Right kidney (tissue), 1 donor: Measurements from ENCODE around the gene GALNT17.

Experiments used
- DNase-seq: peaks from one replicate; pipeline ENCODE4 v3.0.0-alpha.2; 2016

The GALNT17 gene

DNA sequence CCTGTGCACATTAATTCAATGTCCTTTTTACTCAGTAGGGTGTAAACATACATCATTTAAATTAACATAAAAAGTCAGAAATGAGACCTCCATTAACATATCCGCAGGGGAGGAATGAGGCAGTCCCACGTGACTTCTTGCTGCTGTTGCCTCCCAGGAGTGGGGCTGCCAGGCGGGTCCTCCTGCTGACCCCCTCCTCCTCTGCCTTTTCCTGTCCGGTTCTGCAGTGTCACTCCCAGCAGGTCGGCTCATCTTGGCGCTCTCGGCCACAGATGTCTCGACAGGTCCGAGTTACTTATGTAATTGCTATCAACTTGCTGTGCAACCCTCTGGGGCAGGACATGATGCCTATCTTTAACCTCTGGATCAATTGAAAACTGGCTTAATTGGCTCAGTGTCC is 329.6 kb downstream of the GALNT17 start:
- no peak for DNase-seq

DNA sequence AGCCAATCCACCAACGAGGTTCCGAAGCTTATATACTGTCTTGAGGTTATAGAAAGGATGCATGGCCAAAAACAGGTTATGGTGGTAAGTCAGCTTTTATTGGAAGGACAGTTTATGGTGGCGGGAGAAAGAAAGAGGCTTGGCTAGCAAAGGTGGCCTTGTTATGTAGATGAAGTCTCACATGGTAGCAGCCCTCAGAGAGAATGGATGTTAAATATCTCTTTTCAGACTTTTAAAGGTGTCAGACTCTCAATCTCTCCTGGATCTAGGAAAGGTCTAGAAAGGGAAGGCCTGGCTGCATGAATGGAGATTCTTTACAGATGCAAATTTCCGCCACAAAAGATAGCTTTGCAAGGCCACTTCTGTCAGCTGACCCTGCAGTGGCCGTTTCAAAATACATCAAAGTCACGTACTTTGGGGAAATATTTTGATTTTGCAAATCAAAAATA is 333.8 kb downstream of the GALNT17 start:
- no peak for DNase-seq

DNA sequence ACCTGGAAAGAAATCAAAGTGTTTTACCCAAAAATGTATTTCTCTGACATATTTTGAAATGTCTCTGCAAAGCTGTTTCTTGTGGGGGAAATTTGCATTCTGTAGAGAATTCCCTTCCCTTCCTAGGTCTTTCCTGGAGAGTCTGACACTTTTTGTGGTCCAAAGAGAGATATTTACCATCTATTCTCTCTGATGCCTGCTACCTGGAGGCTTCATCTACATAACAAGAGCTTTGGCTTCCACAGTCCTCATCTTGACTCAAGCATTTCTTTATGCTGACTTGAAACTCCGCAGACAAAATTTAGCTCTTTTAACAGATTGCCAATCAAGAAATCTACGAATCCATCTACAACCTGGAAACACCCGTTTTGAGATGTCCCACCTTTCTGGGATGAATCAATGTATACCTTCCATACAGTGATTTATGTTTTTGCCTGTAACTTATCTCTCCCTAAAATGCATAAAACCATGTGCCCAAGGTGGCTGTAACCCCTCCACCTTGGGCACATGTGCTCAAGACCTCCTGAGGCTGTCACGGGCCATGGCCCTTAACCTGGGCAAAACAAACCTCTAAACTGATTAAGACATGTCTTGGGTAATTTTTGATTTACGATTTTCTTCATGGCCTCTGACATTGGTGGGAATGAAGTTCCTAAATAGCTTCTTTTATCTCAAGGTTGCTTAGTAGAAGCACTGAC is 334.7 kb downstream of the GALNT17 start:
- DNase-seq = no peak

DNA sequence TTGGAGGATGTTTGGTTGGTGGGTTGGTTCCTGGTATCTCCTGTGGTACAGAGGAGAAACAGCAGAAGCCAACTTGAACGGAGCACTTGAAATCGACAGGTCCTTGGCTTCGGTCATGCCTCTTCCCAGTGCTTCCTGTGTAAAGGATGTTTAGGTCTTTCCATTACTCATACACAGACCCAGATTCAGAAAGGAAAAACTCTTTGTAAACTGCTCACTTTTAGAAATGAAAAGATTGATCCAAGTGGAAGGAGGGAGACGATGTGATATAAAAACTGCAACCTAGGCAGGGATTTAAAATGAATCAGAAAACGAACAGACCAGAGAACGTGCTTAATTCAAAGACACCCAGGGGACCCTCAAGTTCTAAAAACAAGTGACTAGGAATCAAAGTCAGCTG is 338.4 kb downstream of the GALNT17 start:
- no peak for DNase-seq

DNA sequence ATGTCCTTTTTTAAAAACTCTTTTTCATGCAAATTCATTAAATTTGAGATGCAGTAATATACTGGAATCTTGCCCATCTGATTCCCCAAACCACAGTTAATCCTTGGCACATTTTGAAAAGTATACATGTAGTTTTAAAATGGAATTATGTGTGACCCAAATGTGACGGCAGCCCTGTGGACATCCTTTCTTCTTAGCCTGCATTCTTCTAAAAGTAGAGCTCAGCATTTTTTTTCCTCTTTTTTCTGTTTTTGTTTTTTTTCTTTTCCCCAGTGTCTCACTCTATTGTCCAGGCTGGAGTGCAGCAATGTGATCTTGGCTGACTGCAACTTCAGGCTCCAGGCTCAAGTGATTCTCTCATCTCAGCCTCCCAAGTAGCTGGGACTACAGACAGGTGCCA is 338.9 kb downstream of the GALNT17 start:
- DNase-seq = no peak

DNA sequence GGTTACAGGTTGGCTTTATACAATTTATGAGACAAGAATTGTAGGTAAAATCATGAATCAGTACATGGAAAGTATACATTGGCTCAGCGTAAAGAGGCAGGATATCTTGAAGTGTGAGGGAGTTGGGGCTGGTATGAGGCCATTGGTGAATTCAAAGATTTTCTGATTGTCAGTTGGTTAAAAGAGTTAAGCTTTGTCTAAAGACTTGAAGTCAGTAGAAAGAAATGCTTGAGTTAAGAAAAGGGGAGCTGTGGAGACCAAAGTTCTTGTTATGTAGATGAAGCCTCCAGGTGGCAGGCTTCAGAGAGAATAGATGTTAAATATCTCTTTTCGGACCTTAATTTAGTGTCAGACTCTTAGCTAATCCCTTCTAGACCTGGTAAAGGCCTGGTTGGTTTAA is 341.0 kb downstream of the GALNT17 start:
- no peak for DNase-seq

DNA sequence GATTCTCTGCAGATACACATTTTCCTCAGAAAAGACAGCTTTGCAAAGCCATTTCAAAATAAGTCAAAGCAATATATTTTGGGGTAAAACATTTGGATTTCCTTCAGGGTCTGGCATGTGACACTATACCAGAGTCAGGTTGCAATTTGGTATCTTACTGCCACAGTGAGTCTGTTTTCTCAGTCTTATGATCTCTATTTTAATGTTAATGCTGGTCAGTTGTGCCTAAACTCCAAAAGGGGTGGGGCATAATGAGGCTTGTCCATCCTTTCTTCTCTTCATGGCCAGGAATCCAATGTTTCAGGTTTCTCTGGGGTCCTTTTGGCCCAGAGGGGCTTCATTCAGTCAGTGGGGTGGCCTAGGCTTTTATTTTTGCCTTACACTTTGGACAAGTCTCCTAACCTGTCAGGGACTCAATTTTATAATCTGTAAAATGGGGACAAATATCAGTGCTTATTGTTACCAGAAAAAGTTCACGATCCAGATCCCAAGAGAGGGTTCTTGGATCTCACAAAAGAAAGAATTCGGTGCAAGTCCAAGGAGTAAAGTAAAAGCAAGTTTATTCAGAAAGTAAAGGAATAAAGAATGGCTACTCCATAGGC is 341.5 kb downstream of the GALNT17 start:
- no peak for DNase-seq

DNA sequence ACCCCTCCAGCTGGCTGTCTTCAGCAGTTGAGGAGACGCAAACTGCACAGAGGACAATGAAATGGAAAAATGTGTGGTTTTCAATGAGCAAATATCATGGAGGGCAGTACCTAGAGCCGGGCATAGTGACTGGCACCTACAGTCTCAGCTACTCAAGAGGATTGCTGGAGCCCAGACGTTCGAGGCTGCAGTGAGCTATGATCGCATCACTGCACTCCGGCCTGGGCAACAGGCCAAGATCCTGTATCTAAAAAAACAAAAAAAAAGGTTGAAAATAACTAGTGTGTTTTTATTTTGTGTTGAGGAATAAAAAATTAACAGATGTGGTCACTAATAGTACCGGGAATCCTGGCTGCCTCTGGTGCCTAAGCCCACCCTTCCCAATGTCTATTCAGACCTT is 345.5 kb downstream of the GALNT17 start:
- DNase-seq = no peak

DNA sequence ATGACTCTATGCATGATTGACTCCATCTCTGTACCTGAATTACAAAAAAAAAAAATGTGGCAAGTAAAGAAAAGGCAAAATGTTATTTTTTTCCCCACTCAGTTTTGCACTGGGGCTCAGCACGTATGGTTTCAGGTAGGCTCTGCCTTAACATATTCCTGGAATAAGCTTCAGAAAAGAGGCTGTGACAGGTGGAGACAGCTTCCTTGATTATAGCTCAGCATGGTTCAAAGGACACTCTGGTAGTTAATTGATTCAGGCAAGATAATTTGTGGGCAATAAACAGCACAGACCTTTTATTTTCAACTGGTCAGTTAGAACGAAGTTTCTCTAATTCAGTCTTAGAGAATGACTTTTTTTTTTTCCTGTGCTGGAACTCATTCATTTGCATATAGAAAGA is 347.3 kb downstream of the GALNT17 start:
- DNase-seq = no peak

DNA sequence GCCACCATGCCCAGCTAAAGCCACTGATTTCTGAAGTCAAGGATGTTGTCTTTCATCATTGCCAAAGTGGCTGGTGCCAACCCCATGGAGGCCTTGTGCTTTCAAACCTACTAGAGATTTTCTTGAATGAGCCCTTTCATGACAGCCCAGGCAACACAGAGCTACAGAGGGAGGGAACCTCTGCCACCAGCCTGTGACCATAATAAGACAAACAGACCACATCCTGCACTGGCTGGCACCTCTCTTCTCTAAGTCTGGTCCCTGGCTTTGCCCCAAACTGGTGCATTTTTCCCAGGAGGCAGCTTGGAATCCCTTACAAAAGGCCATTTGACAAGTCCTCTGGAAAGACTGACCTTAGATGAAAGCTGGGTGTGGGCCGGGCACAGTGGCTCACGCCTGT is 348.8 kb downstream of the GALNT17 start:
- DNase-seq = no peak

DNA sequence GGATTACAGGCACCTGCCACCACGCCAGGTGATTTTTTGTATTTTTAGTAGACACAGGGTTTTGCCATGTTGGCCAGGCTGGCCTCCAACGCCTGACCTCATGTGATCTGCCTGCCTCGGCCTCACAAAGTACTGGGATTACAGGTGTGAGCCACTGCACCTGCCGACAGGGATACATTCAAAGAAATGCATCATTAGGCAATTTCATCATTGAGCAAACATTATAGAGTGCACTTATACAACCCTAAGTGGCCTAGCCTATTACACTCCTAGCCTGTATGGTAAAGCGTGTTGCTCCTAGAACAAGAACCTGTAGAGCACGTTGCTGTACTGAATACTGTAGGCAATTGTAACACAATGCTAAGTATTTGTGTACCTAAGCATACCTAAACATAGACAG is 350.3 kb downstream of the GALNT17 start:
- DNase-seq = no peak

DNA sequence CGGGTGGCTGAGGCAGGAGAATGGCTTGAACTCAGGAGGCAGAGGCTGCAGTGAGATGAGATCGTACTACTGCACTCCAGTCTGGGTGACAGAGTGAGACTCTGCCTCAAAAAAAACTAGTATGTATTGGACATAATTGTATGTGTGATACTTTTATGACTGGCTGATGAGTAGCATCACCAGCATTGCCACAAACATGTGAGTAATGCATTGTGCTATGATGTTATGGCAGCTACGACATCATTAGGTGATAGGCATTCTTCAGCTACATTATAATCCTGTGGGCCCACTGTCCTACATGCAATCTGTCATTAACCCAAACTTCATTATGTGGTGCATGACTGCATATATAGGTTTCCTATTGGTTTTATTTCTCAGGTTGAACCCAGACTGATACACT is 352.4 kb downstream of the GALNT17 start:
- no peak for DNase-seq

DNA sequence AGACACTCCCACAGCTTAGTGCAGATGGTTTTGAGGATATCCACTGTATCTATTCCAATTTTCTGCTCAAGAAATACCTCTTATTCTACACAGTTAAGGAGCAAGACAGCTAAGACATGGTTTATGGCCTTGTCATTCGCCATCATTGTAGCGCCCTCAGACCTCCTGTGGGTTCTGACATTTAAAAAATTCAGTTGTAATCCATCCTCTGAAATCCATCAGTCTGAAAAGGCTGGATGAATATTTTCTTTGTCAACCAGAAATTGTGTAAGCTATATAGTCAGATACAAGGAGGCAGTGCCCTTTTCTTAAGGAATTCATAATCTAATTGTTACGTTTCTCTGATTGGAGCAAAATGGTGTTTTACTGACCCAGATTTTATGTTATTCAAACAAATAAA is 353.6 kb downstream of the GALNT17 start:
- no peak for DNase-seq

DNA sequence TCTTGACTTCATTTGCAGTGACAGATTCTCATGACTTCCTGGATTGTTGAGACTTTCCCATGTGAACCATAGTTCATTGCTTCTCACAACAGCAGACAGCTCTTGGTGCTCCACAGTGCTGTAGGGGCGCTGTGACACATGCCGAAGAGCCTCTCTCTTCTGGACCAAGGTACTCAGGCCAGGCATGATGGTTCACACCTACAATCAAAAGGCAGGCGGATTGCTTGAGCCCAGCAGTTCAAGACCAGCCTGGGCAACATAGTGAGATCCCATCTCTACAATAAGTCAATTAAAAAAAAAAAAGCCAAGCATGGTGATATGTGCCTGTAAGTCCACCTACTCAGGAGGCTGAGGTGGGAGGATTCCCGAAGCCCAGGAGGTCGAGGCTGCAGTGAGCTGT is 354.5 kb downstream of the GALNT17 start:
- no peak for DNase-seq

DNA sequence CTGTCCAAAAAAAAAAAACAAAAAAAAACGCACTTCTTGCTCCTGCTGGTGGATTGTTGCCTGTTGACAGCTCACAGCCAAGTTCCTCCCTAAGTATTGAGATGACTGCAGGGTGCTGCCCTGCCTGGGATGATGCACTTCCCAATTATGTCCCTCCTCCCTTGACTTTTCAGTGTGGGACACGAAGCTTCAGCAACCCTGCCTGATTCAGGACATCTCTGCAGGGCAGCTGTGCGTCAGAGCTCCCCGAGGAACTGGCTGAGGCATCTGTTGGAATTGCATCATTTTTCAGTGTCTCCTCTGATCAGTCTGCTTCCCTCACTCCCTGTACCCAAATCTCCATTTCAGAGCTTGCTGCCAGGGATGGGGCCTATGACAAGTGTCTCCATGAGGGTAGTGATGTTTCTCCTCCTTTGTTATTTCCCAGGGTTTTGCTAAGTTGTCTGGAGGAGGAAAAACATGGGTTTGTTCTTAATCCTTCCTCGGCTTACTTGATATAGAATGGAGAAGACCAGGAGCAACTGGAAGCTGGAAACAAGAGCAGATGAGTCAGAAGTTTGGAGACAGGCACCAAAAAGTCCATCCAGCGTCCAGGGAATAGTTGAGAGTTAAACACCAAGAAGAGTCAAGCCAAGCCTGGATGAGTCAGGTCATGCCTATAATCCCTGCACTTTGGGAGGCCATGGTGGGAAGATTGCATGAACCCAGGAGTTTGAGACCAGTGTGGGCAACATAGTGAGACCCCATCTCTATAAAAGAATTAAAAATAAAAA is 355.1 kb downstream of the GALNT17 start:
- no peak for DNase-seq

DNA sequence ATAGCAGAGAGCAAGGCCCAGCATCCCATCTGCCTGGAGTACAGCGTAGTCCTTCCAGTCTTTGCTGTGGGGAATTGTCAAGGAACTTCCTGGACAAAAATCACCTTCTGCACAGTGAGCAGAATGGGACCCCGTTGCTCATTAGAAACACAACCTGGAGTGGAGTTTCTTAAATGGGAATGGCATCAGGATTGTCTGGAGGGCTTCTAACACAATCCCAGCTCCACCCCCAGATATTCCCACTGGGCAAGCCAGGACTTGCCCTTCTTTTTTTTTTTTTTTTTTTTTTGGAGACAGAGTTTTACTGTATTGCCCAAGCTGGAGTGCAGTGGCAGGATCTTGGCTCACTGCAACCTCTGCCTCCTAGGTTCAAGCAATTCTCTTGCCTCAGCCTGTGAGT is 356.4 kb downstream of the GALNT17 start:
- no peak for DNase-seq

DNA sequence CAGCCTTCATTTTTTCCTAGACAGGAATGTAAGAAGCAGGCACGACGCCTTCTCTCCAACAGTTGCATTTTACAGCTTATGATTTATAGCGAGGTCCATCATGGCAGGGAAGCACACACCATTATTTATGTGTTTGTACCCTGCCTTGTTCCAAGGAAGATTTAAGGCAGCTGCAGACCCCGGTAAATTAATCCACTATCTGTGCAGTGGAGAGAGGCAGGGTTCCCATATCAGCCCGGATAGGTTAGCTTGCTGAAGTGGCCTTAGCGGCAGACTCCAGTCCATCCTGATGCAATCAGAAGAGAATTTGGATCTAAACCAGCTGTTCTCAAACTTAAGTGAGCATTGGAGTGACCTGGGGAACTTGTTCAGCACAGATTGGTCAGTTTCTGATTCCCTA is 359.4 kb downstream of the GALNT17 start:
- peak; percentile 26 for DNase-seq

DNA sequence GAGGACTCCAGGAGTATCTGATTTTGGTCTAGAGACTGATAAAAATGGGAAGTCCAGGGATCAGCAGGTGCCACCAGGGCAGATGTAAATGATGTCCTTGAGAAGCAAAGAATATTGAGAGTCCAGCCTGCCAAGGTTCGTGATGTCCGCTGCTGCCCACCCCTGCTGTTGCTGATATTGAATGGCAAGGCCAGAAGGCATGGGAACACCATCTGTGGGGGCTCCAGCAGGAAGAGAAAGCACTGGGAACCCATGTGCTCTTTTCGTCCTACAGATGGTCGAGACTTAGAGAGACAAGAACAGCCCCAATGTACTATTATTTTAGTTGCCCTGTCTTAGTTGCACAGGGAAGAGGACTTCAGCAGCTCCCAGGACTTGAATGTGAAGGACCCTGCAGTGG is 363.9 kb downstream of the GALNT17 start:
- DNase-seq = no peak

DNA sequence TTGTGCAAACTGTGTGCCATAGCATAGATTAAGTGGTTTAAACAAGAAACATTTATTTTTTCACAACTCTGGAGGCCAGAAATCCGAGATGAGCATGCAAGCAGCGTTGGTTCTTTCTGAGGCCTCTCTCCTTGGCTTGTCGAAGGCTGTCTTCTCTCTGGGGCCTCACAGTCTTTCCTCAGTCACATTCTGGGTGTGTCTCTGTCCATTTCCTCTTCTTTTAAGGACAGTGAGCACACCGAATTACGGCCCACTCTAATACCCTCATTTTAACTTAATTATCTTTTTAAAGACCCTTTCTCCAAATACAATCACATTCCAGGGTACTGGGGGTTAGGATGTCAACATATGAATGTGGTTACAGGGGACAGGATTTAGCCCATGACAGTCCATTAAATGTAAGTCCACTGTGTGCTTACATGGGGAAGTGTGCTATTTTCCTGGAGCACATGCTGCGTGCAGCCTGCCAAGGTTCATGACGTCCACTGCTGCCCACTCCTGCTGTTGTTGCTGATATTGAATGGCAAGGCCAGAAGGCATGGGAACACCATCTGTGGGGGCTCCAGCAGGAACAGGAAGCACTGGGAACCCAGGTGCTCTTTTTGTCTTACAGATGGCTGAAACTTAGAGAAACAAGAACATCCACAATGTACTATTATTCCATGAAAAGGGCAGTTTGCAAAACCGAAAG is 365.5 kb downstream of the GALNT17 start:
- DNase-seq = no peak

DNA sequence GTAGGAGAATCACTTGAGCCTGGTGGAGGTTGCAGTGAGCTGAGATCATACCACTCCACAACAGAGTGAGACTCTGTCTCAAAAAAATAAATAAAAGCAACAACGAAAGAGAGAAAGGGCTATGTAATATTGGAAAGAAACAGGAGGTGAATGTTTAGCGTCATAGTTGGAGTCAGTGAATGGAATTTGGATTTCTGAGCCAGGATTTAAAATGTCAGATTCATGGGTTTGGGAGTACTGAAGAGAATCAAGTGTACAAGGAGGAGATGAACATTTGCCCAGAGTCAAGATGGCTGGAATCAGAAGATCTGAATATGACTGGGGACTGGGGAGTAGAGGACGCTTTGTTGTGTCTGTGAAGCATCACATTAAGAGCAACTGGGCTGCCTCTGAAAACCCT is 366.4 kb downstream of the GALNT17 start:
- DNase-seq = no peak

DNA sequence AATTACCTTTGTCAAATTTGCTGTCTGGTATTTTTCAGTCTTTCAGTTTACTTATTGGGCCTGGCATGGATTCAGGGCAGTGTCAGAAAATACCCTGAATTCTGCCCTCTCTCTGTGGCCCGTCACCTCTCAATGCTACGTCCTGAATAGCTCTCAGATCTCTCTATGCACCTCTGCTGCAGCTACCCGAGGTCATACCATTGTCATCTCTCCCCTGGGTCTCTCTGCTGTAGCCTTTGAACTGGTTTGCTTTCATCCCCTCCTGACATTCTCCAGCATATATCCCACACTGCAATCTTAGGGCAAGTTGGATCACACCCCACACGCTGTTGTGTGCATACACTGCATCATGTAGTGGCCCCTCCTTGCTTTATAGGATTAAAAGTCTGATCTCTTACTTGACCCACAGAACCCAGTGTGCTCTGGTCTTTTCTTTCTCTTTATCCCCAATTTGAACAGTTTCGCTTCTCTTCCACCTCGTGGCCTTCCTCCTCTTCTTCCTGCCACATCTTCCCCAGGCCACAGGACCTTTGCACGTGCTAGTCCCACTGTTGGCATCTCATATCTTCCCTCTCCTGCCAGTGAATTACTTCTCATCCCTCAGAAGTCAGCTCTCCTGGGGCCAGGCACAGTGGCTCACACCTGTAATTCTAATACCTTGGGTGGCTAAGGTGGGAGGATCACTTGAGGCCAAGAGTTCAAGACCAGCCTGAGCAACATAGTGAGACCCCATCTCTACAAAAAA is 372.9 kb downstream of the GALNT17 start:
- DNase-seq = no peak

DNA sequence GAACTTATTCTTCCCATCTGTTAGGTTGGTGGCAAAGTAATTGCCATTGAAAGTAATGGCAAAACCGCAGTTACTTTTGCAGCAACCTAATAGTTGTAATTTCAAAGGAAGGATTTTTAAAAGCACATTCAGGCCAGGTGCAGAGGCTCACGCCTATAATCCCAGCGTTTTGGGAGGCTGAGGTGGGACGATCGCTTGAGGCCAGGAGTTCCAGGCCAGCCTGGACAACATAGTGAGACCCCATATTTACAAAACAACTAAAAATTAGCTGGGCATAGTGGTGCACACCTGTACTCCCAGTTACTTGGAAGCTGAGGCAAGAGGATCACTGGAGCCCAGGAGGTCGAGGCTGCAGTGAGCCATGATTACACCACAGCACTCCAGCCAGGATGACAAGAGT is 374.9 kb downstream of the GALNT17 start:
- DNase-seq = no peak
